OCI-LY1 (cell line): ENCODE measurements around the gene PGC.

Experiments used
- H2AFZ ChIP-seq: fragments of 200-600 bp; sonication (generic), shearing (Covaris generic); 2 replicates; pipeline ENCODE4 v1.6.0; 2014; ENCODE audit warnings: antibody characterized with exemption, mild to moderate bottlenecking, low read length
- H3F3A ChIP-seq: fragments of 200-600 bp; sonication (generic), shearing (Covaris generic); 2 replicates; pipeline ENCODE4 v1.6.0; 2014; ENCODE audit warnings: mild to moderate bottlenecking, antibody characterized with exemption, low read length, moderate library complexity; ENCODE audit not compliant: insufficient read depth
- H3K27ac ChIP-seq: fragments of 200-600 bp; sonication (generic); 2 replicates; pipeline ENCODE4 v1.5.1; 2014; ENCODE audit warnings: low read length, mixed run types, mild to moderate bottlenecking, low read depth; ENCODE audit not compliant: poor library complexity, severe bottlenecking
- H3K27me3 ChIP-seq: fragments of 200-600 bp; sonication (generic); 2 replicates; pipeline ENCODE4 v1.6.0; 2014; ENCODE audit warnings: antibody characterized with exemption, mild to moderate bottlenecking, low read length, moderate library complexity; ENCODE audit not compliant: insufficient read depth
- H3K36me3 ChIP-seq: fragments of 200-600 bp; sonication (generic); 2 replicates; pipeline ENCODE4 v1.6.1; 2014; ENCODE audit warnings: mild to moderate bottlenecking, antibody characterized with exemption, low read length, moderate library complexity, mixed read lengths; ENCODE audit not compliant: insufficient read depth
- H3K4me1 ChIP-seq: fragments of 200-600 bp; sonication (generic); 2 replicates; pipeline ENCODE4 v1.5.1; 2014; ENCODE audit warnings: mild to moderate bottlenecking, low read length, moderate library complexity; ENCODE audit not compliant: insufficient read depth, severe bottlenecking
- H3K4me2 ChIP-seq: fragments of 200-600 bp; sonication (generic), shearing (Covaris generic); 2 replicates; pipeline ENCODE4 v1.6.1; 2014; ENCODE audit warnings: low read length
- H3K4me3 ChIP-seq: fragments of 200-600 bp; sonication (generic); 2 replicates; pipeline ENCODE4 v1.5.1; 2014; ENCODE audit warnings: low read length, low read depth, mild to moderate bottlenecking, mixed read lengths; ENCODE audit not compliant: poor library complexity, severe bottlenecking
- H3K79me2 ChIP-seq: fragments of 200-600 bp; shearing (Covaris generic); 2 replicates; pipeline ENCODE4 v1.6.1; 2016; ENCODE audit warnings: mixed run types, low read length, mixed read lengths; ENCODE audit not compliant: insufficient read depth
- H3K9ac ChIP-seq: fragments of 200-600 bp; sonication (generic), shearing (Covaris generic); 2 replicates; pipeline ENCODE4 v1.6.1; 2014; ENCODE audit warnings: mild to moderate bottlenecking, low read length, mixed read lengths
- H3K9me2 ChIP-seq: fragments of 200-600 bp; sonication (generic), shearing (Covaris generic); 2 replicates; pipeline ENCODE4 v1.6.1; 2014; ENCODE audit warnings: low read depth, mild to moderate bottlenecking, low read length, mixed read lengths
- H3K9me3 ChIP-seq: fragments of 200-600 bp; shearing (Covaris generic); 2 replicates; pipeline ENCODE4 v1.6.1; 2014; ENCODE audit warnings: low read length, mixed read lengths
- H4K20me1 ChIP-seq: fragments of 200-600 bp; sonication (generic), shearing (Covaris generic); 2 replicates; pipeline ENCODE4 v1.6.0; 2016; ENCODE audit warnings: mild to moderate bottlenecking, low read length; ENCODE audit not compliant: insufficient read depth
- EZH2 ChIP-seq: fragments of 200-600 bp; sonication (generic), shearing (Covaris generic); IDR thresholded peaks from 2 replicates; pipeline ENCODE4 v1.8.0; 2017; ENCODE audit warnings: borderline replicate concordance, mixed run types, mild to moderate bottlenecking, antibody characterized with exemption, low read length, moderate library complexity, mixed read lengths
- TF ChIP-seq, protein P1 (sequence below): fragments of 200-600 bp; sonication (generic), shearing (Covaris generic); IDR thresholded peaks from 2 replicates; pipeline ENCODE4 v1.5.1; 2017; ENCODE audit warnings: mild to moderate bottlenecking, antibody characterized with exemption, low read length, moderate library complexity, mixed read lengths

PGC gene

GRCh38 chr6:41718828-41719227 is 28.4 kb downstream of the PGC start:
- no peak overlapping the region for H2AFZ ChIP-seq
- no peak overlapping the region for H3K9ac ChIP-seq
- no peak overlapping the region for H3K4me3 ChIP-seq
- H3K79me2 ChIP-seq = no peaks in the 10 kb centered on the region
- no peaks in the 10 kb centered on the region for H3K9me2 ChIP-seq
- H3F3A ChIP-seq = no peaks in the 10 kb centered on the region
- peaks cover 46% of the 10 kb centered on the region for H3K4me1 ChIP-seq
- H3K27me3 ChIP-seq = no peaks in the 10 kb centered on the region
- TF ChIP-seq EZH2 = no peak
- TF ChIP-seq, protein P1, sequence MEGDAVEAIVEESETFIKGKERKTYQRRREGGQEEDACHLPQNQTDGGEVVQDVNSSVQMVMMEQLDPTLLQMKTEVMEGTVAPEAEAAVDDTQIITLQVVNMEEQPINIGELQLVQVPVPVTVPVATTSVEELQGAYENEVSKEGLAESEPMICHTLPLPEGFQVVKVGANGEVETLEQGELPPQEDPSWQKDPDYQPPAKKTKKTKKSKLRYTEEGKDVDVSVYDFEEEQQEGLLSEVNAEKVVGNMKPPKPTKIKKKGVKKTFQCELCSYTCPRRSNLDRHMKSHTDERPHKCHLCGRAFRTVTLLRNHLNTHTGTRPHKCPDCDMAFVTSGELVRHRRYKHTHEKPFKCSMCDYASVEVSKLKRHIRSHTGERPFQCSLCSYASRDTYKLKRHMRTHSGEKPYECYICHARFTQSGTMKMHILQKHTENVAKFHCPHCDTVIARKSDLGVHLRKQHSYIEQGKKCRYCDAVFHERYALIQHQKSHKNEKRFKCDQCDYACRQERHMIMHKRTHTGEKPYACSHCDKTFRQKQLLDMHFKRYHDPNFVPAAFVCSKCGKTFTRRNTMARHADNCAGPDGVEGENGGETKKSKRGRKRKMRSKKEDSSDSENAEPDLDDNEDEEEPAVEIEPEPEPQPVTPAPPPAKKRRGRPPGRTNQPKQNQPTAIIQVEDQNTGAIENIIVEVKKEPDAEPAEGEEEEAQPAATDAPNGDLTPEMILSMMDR = no peak
- H3K27ac ChIP-seq = no peak overlapping the region
- no peak overlapping the region for H3K4me2 ChIP-seq
- no peaks in the 10 kb centered on the region for H4K20me1 ChIP-seq
- H3K9me3 ChIP-seq = no peaks in the 10 kb centered on the region
- H3K36me3 ChIP-seq = no peaks in the 10 kb centered on the region; the same call in 1 of the 2 replicates

DNA sequence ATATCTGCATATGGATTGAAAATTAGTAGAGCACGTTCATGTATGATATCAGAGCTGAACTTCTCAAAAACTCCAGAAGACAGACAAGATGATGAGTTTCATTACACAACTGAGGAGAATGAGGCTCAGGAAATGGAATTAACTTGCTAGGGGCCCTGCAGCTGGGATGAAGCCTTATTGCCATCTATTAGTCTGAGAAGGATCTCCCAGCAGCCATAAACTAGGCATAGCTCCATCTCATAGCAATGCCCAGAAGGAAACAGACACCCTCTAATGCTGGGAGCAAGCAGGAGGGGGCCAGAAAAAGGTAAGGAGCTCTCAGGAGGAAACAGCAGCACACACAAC is 29.8 kb downstream of the PGC start:
- H3K27ac ChIP-seq = peak overlapping the region; percentile 3
- H4K20me1 ChIP-seq = no peaks in the 10 kb centered on the region
- no peak overlapping the region for H3K9ac ChIP-seq
- H3K27me3 ChIP-seq = no peaks in the 10 kb centered on the region
- H3K9me2 ChIP-seq = no peaks in the 10 kb centered on the region
- no peaks in the 10 kb centered on the region for H3K9me3 ChIP-seq
- H3K4me3 ChIP-seq = no peak overlapping the region
- H3K79me2 ChIP-seq = no peaks in the 10 kb centered on the region
- H2AFZ ChIP-seq = no peak overlapping the region
- H3K36me3 ChIP-seq = no peaks in the 10 kb centered on the region; the same call in 1 of the 2 replicates
- no peak overlapping the region; the same call in 1 of the 2 replicates for H3K4me2 ChIP-seq
- no peaks in the 10 kb centered on the region for H3F3A ChIP-seq
- H3K4me1 ChIP-seq = peaks cover 40% of the 10 kb centered on the region
- no peak for TF ChIP-seq EZH2

GRCh38 chr6:41716516-41717391 is 30.4 kb downstream of the PGC start:
- H3K27me3 ChIP-seq = no peaks in the 10 kb centered on the region
- H3K4me3 ChIP-seq = no peak overlapping the region
- no peaks in the 10 kb centered on the region; the same call in 1 of the 2 replicates for H3K36me3 ChIP-seq
- no peak overlapping the region for H2AFZ ChIP-seq
- peak overlapping the region; percentile 3 for H3K27ac ChIP-seq
- no peaks in the 10 kb centered on the region for H3F3A ChIP-seq
- no peaks in the 10 kb centered on the region for H4K20me1 ChIP-seq
- H3K4me2 ChIP-seq = peak overlapping the region; percentile 5; the same call in 1 of the 2 replicates
- H3K79me2 ChIP-seq = no peaks in the 10 kb centered on the region
- no peak overlapping the region for H3K9ac ChIP-seq
- no peak for TF ChIP-seq EZH2
- TF ChIP-seq, protein P1 = no peak
- H3K9me2 ChIP-seq = no peaks in the 10 kb centered on the region
- peaks cover 40% of the 10 kb centered on the region for H3K4me1 ChIP-seq
- no peaks in the 10 kb centered on the region for H3K9me3 ChIP-seq
